GM18861 (cell line): ENCODE measurements around the gene PTPN3.
"Not testable (repeated sequence)": the region's sequence is repeated elsewhere in the genome, so short reads cannot be mapped to it uniquely, and the experiment has no call there.

Source experiments
- ATAC-seq: cut with Tn5 transposase; IDR thresholded peaks from one replicate; pipeline ENCODE4 v1.9.1; 2021; ENCODE audit not compliant: unreplicated experiment

Gene PTPN3

DNA sequence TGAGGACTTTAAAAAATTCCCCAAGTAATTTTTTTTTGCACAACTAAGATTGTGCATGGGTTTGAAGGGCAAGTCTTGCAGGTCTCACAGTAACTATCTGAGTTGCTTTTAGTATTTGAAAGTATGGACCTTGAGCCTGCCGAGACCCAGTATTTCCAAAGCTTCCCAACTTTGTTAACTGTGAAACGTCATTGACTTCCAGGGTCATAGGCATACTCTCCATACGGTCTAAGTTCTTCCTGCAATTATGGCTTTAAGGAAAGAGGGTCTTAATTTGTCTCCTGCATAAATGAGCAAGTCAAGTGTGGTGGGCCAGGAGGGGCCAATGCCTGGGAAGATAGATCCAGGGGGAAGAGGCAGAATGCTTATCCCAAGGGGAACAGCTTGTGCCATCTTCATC, 153.2 kb downstream of the PTPN3 start:
- ATAC-seq = no peak

- no peak for ATAC-seq
Observed at GRCh38 chr9:109342878-109343277, 155.2 kb downstream of the PTPN3 start.

DNA sequence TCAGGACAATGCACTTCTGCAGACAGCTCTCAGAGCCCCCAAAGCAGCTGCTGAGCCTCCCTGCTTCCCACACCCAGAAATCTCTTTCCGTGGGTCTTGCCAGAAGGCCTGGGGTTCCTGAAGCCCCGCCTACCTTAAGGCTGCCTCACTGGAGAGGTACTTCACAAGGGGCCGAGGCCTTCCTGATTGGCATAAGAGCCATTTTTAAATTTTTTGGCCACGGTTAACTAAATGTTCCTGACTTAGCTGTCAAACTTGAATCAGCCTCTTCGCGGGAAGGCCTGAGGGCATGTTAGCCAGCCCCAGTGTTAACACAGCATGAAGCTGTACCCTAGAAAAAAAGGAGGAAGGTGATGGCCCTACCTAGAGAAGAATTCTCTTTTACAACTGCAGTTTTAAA, 156.5 kb downstream of the PTPN3 start:
- no peak for ATAC-seq

DNA sequence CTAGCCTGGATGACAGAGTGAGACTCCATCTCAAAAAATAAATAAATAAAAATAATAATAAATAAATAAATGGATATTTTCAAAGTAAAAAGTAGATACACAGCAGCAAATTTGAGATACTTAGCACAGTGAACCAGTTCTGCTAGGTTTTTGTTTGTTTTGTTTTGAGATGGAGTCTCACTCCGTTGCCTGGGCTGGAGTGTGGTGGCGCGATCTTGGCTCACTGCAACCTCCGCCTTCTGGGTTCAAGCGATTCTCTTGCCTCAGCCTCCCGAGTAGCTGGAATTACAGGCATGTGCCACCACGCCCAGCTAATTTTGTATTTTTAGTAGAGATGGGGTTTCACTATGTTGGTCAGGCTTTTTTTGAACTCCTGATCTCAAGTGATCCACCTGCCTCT, 157.1 kb downstream of the PTPN3 start:
- ATAC-seq = not testable (repeated sequence)

GRCh38 chr9:109336409-109336808, 161.7 kb downstream of the PTPN3 start:
- ATAC-seq = no peak

DNA sequence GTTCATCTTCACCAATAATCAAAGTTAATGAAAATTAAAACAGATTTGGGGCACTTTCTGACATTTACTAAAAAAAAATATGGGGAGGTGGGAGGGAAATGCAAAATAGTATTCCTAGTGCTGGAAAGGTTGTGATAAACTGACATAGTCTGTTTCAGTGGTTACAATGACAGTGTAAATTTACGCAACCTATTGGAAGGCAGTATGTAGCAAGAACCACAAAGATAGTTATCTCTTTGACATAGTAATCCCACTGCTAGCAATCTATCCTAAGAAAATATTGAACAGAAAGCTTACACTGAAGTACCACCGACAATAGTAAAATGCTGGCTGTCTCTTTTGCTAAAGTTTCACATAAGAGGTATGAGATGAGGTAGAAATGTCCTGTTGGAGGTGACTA, 162.2 kb downstream of the PTPN3 start:
- ATAC-seq = no peak

DNA sequence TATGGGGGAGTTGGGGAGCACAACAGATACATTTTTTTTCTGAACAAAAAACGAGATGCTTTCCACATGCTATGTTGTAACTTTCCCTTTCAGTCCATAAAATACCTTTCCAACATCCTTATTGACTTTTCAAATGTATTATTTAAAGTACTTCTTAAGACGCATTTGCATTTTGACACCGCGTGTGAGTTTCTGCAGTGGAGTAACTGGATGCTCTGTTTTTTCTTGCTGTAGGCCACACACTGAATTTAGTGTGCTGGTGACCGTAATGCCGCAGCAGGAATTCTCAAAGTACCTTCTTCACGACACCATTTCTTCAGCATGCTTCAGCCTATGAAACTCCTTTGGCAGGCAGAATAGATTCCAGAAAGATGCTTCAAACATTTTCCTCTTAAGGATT, 163.0 kb downstream of the PTPN3 start:
- no peak for ATAC-seq

DNA sequence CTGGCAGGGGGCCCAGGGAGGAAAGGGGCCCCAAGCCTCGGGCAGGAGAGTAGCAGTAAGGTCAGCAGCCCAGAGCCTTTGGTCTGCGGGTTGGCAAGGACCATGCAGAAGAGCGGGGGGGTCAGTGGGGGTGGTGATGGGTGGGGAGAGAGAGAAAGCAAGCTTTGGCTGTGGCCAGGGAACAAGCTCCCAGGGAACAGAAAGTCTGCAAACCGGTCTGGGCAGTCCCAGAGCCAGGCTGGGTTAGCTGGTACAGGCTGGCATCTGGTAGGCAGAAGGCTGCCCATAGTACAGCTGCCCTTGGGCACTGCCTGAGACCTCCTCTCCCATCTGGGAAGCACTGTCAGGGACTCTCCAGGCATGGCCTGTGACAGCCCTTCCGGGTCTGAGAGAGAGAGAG, 166.8 kb downstream of the PTPN3 start:
- ATAC-seq = no peak

GRCh38 chr9:109329638-109330258, 168.4 kb downstream of the PTPN3 start:
- no peak for ATAC-seq

- no peak for ATAC-seq
Observed at GRCh38 chr9:109328978-109329637, 169.0 kb downstream of the PTPN3 start.
